ENCODE data around the gene ATP8A1.

ATP8A1 gene

DNA sequence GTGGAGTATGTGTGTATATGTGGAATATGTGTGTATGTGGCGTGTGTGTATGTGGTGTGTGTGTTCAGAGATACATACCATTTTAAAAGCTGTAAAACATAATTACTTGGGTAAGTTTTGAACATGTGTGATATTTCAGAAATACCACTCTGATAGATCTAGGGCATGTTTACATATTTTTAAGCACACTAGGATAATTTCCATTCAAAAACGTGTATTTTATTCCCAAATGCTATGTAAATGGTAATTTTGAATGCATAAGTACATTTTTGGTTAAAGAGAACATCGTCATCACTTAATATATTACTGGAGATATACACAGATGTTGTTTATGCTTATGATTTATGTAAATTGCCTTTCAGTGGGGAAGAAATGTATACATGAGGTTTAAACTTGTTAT, 294.3 kb downstream of the ATP8A1 start:
- DNase-seq (ENCODE audit: low spot score): no peak

DNA sequence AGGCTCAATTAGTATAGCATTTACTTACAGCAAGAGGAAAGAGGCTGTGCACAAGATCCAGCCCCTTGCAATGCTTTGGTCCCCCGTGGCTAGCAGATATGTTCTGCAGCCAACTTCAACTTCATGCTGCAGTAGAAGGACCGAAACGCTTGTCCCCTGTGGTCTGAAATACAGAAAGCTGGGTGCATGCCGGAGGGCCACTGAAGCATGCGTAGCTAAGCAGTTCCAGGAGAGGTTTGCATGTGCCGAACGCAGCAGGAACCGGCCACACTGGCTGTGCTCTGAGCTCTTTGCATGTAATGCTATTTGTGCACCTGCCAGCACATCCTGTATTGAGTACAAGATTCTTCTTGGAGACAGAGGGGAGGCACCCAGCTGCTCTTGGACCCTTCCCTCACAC, 295.4 kb downstream of the ATP8A1 start:
- DNase-seq (ENCODE audit: low spot score): no peak

DNA sequence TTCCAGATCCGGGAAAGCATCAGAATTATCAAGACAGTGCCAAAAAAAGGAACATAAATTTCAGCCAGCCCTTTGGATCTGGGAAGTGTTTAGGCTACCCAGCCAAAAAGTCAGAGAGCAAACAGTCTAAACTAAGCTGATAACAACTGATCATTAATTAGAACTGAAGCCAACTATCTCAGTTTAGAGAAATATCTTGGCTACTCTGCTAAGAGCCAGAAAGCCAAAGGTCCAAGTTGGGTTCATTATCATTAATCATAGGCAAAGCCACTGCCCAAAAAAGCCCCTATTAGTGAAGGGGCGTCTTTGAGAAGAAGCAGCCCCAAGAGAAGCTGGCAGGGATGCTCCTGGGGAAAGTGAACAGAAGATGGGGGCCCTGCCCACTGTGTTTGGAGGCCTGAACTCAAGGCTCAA, 296.6 kb downstream of the ATP8A1 start:
- no peak for DNase-seq (ENCODE audit: low spot score)

DNA sequence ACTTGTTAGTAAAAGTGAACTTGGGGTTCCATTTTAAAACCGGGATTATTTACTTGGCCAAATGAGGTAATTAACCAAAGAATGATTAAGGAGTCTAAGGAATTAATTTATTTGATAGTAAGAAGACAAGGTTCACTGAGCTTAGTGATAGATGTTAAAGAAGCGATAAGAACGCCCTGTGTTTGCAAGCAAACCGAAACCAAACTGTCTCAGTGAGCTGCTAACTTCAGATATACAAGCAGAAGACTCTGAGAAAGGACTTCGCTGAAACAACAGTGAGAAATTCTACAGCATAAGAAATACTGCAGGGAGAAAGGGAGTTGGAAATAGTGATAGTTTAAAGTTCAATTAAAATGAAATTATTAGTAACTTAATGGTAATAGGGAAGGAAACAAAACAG, 297.2 kb downstream of the ATP8A1 start:
- no peak for DNase-seq (ENCODE audit: low spot score)

Measured in activated CD4-positive, alpha-beta T cell treated with anti-CD3 and anti-CD28 coated beads, Interleukin-2, Interleukin-4, amounts not matched to agents 100 ng/mL and 50 ng/mL, durations not matched to agents 16 hours and 8 hours (primary cell).